HG02970 (cell line): Measurements from ENCODE around the gene MFAP1.

Experiments used
- ATAC-seq: cut with Tn5 transposase; IDR thresholded peaks from one replicate; pipeline ENCODE4 v1.9.1; 2021; ENCODE audit warnings: mild to moderate bottlenecking, moderate library complexity, moderate number of reproducible peaks; ENCODE audit not compliant: unreplicated experiment, low FRiP score

MFAP1 gene

DNA sequence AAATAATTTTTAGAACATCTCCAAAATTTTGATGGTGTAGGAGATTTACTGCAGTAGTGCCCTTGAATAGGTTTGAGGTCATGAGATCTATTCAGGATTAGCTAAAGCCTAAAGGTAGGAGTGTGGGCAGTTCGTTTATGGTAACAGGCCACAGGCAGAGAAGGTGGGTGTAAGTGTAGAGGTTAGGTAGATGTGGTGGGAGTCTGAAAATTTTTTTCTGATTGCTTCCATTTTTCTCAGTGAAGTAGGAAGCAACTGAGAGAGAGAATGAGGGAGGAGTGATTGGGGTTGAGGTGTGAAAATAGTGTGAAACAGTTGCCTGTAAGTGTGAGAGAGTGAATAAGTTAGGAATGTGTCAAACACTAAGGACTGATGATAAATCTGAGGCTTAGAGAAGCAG is 45.5 kb downstream of the MFAP1 start:
- ATAC-seq: no peak

DNA sequence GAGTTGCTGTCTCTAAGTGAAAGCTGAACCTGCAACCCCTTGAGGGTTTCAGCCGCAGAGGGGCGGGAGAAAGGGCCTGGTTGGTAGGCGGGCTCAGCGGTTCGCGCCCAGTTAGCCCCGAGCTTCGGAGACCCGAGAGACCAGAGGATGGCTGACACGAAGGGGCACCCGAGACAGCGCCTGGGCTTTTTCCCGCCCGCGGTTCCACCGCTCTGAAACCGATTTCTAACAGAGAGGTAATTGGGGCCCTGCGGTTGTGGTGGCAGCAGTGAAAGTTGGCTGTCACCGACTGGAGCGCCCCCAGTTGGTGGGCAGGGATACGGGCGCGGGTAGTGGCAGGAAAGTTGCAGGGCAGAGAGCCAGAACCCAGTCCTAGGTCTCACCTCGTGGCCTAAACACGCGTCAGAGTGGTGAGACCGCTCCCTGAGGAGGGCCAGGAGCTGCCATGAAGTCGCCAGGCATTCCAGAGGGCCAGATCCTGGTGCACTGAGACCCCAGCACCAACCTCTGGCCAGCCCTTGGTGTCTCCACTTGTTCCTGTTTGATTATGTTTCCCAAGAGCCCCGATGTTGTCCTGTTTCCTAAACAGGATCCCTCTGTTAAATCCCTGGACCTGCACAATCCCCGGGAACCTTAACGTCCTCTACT is 47.1 kb downstream of the MFAP1 start:
- peak; percentile 44 for ATAC-seq

DNA sequence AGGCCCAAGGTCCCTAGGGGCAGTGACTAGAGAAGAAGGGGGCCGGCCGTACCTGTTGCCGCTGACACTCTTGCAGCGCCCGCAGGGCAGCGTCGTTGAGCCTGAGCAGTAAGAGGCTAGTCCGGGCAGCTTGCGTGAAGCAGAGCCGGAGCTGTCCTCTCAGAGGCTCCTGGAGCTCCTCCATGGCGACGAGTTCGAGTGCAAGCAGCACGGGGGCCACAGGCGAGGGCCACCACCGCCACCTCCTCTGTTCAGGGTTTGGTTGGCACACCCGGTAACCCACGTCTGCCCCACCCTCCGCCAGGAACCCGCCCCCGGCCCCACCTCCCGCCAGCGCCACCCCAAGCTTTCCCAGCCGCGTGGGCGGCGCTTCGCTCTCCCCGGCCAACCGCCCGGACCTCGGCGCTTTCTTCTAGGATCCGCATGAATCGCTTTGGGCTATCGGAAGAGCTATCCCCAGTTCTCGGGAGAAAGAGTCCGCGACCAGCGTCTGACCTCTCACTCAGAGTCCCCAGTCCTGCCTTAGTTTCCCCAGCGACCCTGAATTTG is 47.7 kb downstream of the MFAP1 start, which contains the start of gene ELL3:
ELL3 (minus strand) TSS at position 249 of the 549 bp plus-strand sequence; CDS start at position 184, 65 bp downstream.
- ATAC-seq: peak; percentile 39

DNA sequence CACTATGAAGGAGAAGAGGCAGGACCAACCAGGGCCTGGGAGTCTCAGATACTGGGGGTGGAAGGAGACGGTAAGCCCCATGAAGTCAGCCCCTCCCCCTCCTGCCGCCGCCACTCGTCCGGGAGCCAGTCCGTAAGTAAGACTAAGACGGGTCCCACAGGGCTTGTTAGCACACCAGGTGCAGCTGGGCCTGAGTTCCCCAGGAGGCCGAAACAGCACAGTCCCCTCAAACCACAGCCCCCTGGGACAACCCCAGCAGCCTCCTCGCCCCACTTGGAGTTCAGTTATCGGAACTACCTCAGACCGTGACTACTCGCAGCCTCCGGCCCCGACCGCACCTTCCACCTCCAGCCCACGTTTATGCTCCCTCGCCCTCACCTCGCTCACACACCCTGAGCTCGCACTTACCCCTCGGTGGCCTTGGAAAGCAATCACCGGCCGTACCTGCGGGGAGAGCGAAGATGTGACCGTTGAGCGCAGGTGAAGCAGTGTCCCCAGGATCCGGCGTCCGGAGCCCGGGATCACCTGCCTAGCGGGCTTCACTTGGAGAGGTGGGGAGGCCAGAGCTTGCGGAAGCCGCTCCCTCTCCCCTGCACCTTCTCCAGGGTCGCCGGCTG is 48.3 kb downstream of the MFAP1 start:
- peak; percentile 45 for ATAC-seq

DNA sequence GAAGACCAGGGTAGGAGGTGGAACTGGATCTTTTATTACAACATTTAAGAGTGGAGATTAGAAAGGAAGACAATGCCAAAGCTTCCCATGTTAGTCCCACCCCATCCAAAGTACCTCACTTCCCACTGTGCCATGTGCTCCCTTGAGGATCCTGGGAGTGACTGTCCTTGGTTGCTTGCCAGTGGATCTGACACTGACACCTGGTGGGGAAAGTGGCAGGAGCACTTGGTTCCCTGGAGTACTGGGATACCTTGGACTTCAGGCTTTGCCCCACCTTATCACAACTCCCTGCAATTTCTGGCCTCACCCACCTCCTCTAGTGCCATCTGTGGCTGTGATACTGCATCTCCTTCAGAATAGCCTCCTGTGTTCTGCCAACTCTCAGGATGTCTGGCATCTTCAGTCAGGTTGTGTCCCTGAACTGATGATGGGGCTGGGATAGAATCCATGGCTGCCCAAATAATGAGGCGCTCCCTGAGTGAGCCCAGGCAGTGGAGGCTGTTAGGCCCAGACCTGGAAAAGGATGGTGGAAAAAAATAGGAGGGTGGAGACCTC is 49.0 kb downstream of the MFAP1 start:
- ATAC-seq: no peak

DNA sequence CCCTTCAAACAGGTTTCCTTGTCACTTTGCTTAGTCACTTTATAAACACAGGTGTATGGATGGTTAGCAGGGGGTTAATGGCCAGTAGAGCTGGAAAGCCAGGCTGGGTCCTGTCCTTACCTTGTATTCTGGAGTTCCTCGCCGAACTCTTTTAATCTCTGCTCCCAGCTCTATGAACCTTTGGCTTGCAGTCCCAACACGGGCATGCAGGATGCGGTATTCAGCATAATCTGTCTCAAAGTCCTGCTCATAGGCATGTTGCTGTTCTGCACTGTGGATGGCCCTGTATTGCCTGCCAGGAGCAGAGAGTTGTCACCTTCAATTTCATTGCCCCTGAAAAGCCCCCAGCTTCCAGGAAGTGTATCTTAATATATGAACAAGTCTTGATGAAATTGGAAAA is 50.4 kb downstream of the MFAP1 start:
- ATAC-seq: no peak

DNA sequence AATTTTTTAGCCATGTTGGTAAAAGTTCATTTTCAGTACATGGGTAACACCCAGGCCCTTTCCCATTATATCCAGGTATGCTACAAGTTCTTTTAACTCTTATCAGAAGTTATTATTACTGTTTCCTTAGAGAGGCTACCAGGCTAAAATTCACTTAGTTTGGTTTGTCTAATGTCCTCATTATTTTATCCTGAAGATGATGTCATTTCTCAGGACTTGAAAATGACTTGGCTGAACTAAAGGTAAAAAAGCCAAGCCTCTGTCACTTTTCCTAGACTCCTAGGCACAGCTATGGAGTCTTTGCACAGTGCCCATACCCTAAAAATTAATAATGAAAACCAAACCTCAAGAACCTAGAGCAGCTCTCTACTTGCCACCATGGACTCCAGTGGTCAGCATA is 51.9 kb downstream of the MFAP1 start:
- ATAC-seq: no peak

DNA sequence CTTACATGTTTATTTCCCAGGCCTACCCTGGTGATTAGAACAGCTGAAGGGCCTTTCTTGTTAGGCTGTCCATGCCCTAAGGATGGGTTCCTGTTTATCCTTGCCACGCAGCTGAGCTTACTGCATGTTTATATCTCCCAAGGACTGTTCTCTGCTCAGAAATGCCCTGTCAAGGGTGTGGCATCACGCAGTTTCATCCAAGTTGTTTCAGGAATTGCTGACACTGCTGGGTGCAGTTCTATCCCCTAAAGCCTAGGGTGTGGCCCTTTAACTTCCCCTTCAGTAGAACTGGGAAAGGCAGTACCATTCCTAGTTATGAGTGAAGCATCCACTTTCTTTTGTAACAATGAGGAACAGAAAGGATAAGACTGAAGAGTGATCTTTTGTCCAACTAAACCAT is 52.7 kb downstream of the MFAP1 start:
- no peak for ATAC-seq

DNA sequence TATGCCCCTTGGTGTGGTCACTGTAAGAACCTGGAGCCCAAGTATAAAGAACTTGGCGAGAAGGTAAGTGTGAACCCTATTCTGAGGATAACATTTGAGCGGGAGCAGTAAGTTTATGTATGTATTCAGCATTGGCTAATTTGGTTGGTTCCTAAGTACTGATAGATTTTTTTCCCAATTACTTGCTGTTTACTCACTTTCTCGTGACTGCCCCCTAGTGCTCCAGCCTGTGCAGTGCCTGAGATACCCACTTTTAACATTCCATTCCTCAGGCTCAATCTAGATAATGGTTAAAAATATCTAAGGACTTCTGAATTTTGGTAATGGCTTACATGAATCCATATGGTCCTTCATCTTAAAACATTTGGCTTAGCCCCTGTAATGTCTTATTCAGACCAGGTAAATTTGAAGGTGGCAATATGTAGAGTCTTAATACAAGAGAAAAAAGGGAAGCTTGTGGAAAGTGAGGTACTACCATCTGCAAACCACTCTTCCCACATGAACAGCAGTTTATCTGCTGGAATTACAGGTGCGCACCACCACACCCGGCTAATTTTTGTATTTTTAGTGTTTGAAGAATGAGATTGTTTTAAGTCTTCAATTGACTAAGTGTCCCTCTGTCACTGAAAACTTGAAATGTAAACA is 54.8 kb downstream of the MFAP1 start:
- ATAC-seq: no peak

DNA sequence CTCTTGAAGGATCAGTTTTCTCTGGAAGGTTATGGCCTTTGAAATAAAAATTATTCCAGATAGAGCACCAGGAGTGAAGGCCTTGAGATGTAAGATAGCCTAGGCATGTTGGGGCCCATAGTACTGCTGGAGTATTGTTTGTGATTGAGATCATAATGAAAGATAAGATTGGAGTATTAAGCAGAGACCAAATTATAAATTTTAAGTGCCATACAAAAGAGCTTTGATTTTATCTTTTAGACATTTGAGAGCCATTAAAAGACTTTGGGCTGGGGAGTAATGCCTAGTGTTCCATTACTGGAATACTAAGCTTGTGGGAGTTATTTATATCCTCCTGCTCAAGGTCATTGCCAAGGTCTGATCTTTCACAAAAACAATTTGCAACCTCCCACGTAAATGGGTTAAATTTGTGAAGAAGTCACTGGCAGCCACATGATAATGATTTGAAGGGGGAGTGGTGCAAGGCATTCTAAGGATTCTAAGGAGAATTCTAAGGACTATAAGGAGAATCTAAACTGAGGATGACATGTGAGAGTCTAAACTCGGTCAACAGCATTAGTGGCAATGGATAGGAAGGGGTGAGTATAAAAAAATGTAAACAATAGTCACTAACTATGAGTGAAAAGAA is 60.6 kb downstream of the MFAP1 start:
- ATAC-seq: no peak

DNA sequence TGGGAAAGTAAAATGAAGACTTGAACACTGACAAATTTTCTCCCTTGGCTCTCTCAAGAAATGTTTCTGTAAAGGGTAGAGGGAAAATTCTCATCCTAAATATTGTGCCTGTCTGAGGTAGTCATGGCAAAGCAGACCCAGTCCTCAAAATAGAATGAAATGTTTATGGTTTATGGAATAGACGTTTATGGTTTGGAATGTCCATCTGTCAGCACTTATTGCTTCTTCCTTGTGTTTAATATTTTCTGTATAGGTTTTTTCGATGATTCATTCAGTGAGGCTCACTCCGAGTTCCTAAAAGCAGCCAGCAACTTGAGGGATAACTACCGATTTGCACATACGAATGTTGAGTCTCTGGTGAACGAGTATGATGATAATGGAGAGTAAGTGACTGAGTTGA is 61.7 kb downstream of the MFAP1 start:
- no peak for ATAC-seq
